Measurements from ENCODE around the gene SERPINB5. TPM values are rescaled to one million over a fixed set of nuclear protein-coding genes. Genes with fewer than 3 reads are reported as not detected.
A peak's percentile ranks its signal among the peaks of the same experiment; 100 is the strongest.

Gene SERPINB5
- total RNA-seq, 2 donors from 2014 or later, result 4.8 to 6.1 TPM

DNA sequence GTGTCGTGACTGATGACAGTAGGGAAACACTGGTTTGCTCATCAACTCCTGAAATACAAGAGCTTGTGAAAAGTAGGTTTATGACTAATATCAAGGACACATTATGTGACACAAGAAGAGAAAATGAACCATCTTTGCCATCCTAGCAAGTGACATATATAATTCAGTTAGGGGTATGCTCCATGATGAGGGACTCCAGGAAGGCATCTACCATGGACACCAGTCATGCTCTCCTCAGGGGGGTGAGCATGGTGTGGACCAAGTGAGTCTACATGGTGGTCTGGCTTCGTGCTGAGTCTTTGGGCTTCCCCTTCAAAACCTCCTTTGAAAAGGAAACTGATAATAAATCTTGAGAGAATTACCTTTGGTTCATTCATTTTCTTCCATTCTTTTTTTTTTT is 11.7 kb upstream of the SERPINB5 start:
- Histone ChIP-seq H3K36me3 (no peaks in the 10 kb centered on the region), H3K27ac (no peak overlapping the region), H3K9ac (ENCODE audit: low read depth in 2 of 2, low read length in 2 of 2) (no peak overlapping the region), H3K4me1 (no peaks in the 10 kb centered on the region), H3K9me3 (no peaks in the 10 kb centered on the region), H3K27me3 (no peaks in the 10 kb centered on the region), H3K4me3 (no peak overlapping the region)
- intact Hi-C loops (cut with DNase I), result no loop called here
- no peak for DNase-seq
- TF ChIP-seq, protein P1, sequence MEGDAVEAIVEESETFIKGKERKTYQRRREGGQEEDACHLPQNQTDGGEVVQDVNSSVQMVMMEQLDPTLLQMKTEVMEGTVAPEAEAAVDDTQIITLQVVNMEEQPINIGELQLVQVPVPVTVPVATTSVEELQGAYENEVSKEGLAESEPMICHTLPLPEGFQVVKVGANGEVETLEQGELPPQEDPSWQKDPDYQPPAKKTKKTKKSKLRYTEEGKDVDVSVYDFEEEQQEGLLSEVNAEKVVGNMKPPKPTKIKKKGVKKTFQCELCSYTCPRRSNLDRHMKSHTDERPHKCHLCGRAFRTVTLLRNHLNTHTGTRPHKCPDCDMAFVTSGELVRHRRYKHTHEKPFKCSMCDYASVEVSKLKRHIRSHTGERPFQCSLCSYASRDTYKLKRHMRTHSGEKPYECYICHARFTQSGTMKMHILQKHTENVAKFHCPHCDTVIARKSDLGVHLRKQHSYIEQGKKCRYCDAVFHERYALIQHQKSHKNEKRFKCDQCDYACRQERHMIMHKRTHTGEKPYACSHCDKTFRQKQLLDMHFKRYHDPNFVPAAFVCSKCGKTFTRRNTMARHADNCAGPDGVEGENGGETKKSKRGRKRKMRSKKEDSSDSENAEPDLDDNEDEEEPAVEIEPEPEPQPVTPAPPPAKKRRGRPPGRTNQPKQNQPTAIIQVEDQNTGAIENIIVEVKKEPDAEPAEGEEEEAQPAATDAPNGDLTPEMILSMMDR (IDR thresholded peaks at IDR 0.05), result no peak

DNA sequence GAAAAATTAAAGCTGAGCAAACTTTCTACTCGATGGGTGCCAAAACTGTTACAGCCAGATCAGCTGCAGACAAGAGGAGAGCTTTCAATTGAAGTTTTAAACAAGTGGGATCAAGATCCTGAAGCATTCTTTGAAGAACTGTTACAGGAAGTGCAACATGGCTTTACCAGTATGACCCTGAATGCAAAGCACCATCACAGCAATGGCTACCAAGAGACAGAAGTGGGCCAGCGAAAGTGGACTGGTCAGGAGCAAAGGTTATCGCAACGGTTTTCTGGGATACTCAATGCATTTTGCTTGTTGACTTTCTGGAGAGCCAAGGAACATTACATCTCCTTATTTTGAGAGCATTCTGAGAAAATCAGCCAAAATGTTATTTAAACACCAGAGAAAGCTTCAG is 9.1 kb upstream of the SERPINB5 start:
- no peak for DNase-seq
- TF ChIP-seq, protein P1 (IDR thresholded peaks at IDR 0.05), result no peak
- intact Hi-C loops (cut with DNase I), result no loop called here

DNA sequence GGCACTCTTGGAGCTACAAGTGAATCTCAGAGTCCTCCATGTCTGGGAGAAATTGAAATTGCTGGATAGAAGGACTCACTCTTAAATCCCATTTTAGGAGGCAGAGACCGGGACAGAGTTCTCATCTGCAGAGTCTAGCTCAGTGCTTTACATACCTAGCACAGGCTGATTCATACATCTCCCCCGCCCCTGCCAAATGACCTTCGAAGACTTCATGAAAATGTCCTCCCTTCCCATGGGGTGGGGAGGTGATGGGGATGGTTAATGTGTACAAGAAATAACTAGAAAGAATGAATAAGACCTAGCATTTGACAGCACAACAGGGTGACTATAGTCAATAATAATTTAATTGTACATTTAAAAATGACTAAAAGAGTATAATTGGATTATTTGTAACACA is 8.2 kb upstream of the SERPINB5 start:
- TF ChIP-seq, protein P1 (IDR thresholded peaks at IDR 0.05), result no peak
- Histone ChIP-seq H3K36me3 (no peaks in the 10 kb centered on the region), H3K4me1 (no peaks in the 10 kb centered on the region), H3K27me3 (no peaks in the 10 kb centered on the region), H3K9ac (ENCODE audit: low read depth in 2 of 2, low read length in 2 of 2) (no peak overlapping the region), H3K9me3 (no peaks in the 10 kb centered on the region), H3K4me3 (no peak overlapping the region), H3K27ac (no peak overlapping the region)
- no peak for DNase-seq
- intact Hi-C loops (cut with DNase I), result no loop called here

More for the DNA sequence above, 9.1 kb upstream of the SERPINB5 start:
- Histone ChIP-seq H3K9me3 (no peaks in the 10 kb centered on the region), H3K27me3 (no peaks in the 10 kb centered on the region), H3K9ac (ENCODE audit: low read depth in 2 of 2, low read length in 2 of 2) (no peak overlapping the region), H3K4me1 (no peaks in the 10 kb centered on the region), H3K4me3 (no peak overlapping the region), H3K27ac (no peak overlapping the region), H3K36me3 (no peaks in the 10 kb centered on the region)

DNA sequence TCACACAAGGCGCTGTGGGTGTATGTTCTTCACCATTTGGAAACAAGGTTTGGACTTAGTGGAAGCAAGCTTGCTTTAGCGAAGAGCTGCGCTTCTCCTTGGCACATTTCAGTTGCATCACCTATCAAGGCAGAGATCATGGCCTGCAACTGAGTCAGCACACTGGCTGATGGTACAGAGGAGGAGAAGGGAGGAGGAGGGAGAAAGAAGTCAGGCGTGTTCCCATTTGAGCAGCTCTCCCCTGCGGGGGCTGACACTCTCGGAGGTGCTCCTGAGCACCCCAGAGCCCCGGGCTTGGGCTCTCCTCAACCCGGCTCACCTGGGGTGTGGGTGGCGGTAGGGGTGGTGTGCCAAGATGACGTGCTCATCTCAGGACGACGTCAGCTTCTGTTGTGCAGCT is 6.0 kb upstream of the SERPINB5 start:
- TF ChIP-seq, protein P1 (IDR thresholded peaks at IDR 0.05), result no peak
- Histone ChIP-seq H3K9ac (ENCODE audit: low read depth in 2 of 2, low read length in 2 of 2) (no peak overlapping the region), H3K9me3 (no peaks in the 10 kb centered on the region), H3K27ac (no peak overlapping the region), H3K27me3 (no peaks in the 10 kb centered on the region), H3K4me3 (no peak overlapping the region), H3K4me1 (no peaks in the 10 kb centered on the region), H3K36me3 (no peaks in the 10 kb centered on the region)
- intact Hi-C loops (cut with DNase I), result no loop called here
- no peak for DNase-seq

DNA sequence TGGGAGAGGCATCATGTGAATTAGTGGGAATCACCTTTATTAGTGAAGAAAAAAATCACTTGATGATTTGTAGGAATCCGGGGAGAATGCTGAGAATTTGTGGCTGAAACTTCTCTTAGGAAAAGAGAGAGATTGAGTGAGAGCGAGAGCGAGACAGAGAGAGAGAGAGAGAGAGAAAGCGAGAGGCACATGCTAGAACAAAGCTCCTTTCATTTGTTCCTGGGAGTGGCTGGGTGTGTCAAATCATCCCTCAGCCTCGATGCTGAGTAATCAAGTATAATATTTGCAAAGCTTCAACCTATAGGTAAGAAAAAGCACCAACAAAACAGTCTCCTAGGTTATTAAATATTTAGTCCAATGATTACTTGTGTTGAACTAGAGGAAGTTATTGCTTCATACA is 4.4 kb upstream of the SERPINB5 start:
- H3K9ac ChIP-seq (ENCODE audit: low read depth in 2 of 2, low read length in 2 of 2), result no peak overlapping the region
- DNase-seq, result peak; percentile 64
- no peaks in the 10 kb centered on the region for H3K9me3 ChIP-seq
- no peak overlapping the region for H3K4me3 ChIP-seq
- H3K27me3 ChIP-seq, result no peaks in the 10 kb centered on the region
- H3K27ac ChIP-seq, result no peak overlapping the region
- TF ChIP-seq, protein P1 (IDR thresholded peaks at IDR 0.05), result no peak
- intact Hi-C loops (cut with DNase I), result no loop called here
- no peaks in the 10 kb centered on the region for H3K36me3 ChIP-seq
- H3K4me1 ChIP-seq, result no peaks in the 10 kb centered on the region

DNA sequence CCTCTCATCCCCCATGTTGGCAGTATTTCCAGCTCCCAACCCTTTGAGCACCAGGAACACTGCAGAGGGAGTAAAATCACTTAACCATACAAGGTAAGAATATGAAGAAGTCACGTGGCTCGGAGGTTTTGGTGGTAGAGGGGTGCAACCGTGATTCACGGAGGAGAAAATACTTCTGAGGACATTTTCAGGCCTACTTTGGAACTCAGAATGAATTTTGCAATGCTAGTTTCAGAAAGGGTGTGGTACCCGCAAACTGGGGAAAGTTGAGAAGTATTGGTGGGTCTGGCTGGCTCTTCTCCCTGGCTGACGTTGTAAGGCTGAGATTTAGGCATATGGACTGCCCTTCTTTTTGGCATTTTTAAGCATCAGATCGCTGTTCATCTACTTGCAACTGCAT is 442 bp downstream of the SERPINB5 start:
- intact Hi-C loops (cut with DNase I), result no loop called here
- no peaks in the 10 kb centered on the region for H3K36me3 ChIP-seq
- H3K4me1 ChIP-seq, result no peaks in the 10 kb centered on the region
- no peaks in the 10 kb centered on the region for H3K27me3 ChIP-seq
- TF ChIP-seq, protein P1 (IDR thresholded peaks at IDR 0.05), result no peak
- no peak for DNase-seq
- H3K9ac ChIP-seq (ENCODE audit: low read depth in 2 of 2, low read length in 2 of 2), result no peak overlapping the region
- no peak overlapping the region for H3K4me3 ChIP-seq
- H3K9me3 ChIP-seq, result no peaks in the 10 kb centered on the region
- H3K27ac ChIP-seq, result no peak overlapping the region
